ENCODE measurements around the gene MFAP4. TPM values are rescaled to one million over a fixed set of nuclear protein-coding genes. Genes with fewer than 3 reads are reported as not detected.
A peak's percentile ranks its signal among the peaks of the same experiment; 100 is the strongest.

MFAP4 gene
- not detected for total RNA-seq
- not detected for polyA plus RNA-seq

- Histone ChIP-seq H3K36me3 (ENCODE audit: control insufficient read depth, insufficient read depth, low read length) (peaks cover 20% of the 10 kb centered on the region), H3K4me3 (ENCODE audit: low read depth, low read length) (no peak within 1 kb of the TSS), H3K27me3 (ENCODE audit: control insufficient read depth, insufficient read depth, low read length) (no peaks in the 10 kb centered on the region), H3K4me1 (ENCODE audit: control insufficient read depth, insufficient read depth, low read length, poor library complexity, severe bottlenecking) (no peaks in the 10 kb centered on the region), H3K27ac (ENCODE audit: insufficient read depth, low read length, poor library complexity, severe bottlenecking) (no peak within 1 kb of the TSS), H3K9me3 (ENCODE audit: control insufficient read depth in 2 of 2, low read length in 2 of 2) (no peaks in the 10 kb centered on the region)
- DNase-seq = no peak
- no peak for ATAC-seq (ENCODE audit: low read depth in 2 of 2)
- Mint-ChIP-seq H3K4me3 (no peak within 1 kb of the TSS), H3K9me3 (no peaks in the 10 kb centered on the region), H3K27ac (peak within 1 kb of the TSS; percentile 5 to 78 (median 67)), H3K4me1 (peaks cover 0 to 5% (median 2%) of the 10 kb centered on the region in 4 donors), H3K36me3 (peaks cover 17% of the 10 kb centered on the region), H3K27me3 (peaks cover 6% of the 10 kb centered on the region)
Measured at GRCh38 chr17:19386974-19387920, at the start of gene MFAP4. MFAP4 (minus strand) TSS chr17:19387190; CDS start chr17:19387155, 35 bp downstream.

- Mint-ChIP-seq H3K27me3 (peaks cover 27% of the 10 kb centered on the region), H3K4me3 (no peak overlapping the region), H3K4me1 (no peaks in the 10 kb centered on the region), H3K27ac (no peak overlapping the region), H3K36me3 (no peaks in the 10 kb centered on the region), H3K9me3 (no peaks in the 10 kb centered on the region)
- no peaks in the 10 kb centered on the region for H3K36me3 ChIP-seq (ENCODE audit: control insufficient read depth, insufficient read depth, low read length)
- DNase-seq (no peak), ATAC-seq (ENCODE audit: low read depth in 2 of 2) (no peak)
- no peak overlapping the region for H3K27ac ChIP-seq (ENCODE audit: insufficient read depth, low read length, poor library complexity, severe bottlenecking)
- H3K4me1 ChIP-seq (ENCODE audit: control insufficient read depth, insufficient read depth, low read length, poor library complexity, severe bottlenecking) = no peaks in the 10 kb centered on the region
- no peaks in the 10 kb centered on the region for H3K27me3 ChIP-seq (ENCODE audit: control insufficient read depth, insufficient read depth, low read length)
- no peak overlapping the region for H3K4me3 ChIP-seq (ENCODE audit: low read depth, low read length)
- H3K9me3 ChIP-seq (ENCODE audit: control insufficient read depth in 2 of 2, low read length in 2 of 2) = no peaks in the 10 kb centered on the region
Measured at GRCh38 chr17:19433727-19434340, 46.8 kb upstream of the MFAP4 start.

- no peak for ATAC-seq (ENCODE audit: low read depth in 2 of 2)
- no peak overlapping the region for H3K27ac ChIP-seq (ENCODE audit: insufficient read depth, low read length, poor library complexity, severe bottlenecking)
- no peak overlapping the region for H3K27ac Mint-ChIP-seq
Measured at GRCh38 chr17:19433255-19433654, 46.3 kb upstream of the MFAP4 start.

GRCh38 chr17:19431691-19432090 lies 44.7 kb upstream of the MFAP4 start:
- ATAC-seq (ENCODE audit: low read depth in 2 of 2) = no peak
- Histone ChIP-seq H3K27me3 (ENCODE audit: control insufficient read depth, insufficient read depth, low read length) (no peaks in the 10 kb centered on the region), H3K4me1 (ENCODE audit: control insufficient read depth, insufficient read depth, low read length, poor library complexity, severe bottlenecking) (no peaks in the 10 kb centered on the region), H3K36me3 (ENCODE audit: control insufficient read depth, insufficient read depth, low read length) (no peaks in the 10 kb centered on the region), H3K27ac (ENCODE audit: insufficient read depth, low read length, poor library complexity, severe bottlenecking) (no peak overlapping the region), H3K4me3 (ENCODE audit: low read depth, low read length) (no peak overlapping the region), H3K9me3 (ENCODE audit: control insufficient read depth in 2 of 2, low read length in 2 of 2) (no peaks in the 10 kb centered on the region)
- no peak overlapping the region for H3K27ac Mint-ChIP-seq
- no peak for DNase-seq
- H3K27me3 Mint-ChIP-seq = peaks cover 17% of the 10 kb centered on the region
- no peaks in the 10 kb centered on the region for H3K9me3 Mint-ChIP-seq
- no peaks in the 10 kb centered on the region for H3K4me1 Mint-ChIP-seq
- H3K4me3 Mint-ChIP-seq = no peak overlapping the region
- no peaks in the 10 kb centered on the region for H3K36me3 Mint-ChIP-seq

More at GRCh38 chr17:19433255-19433654, 46.3 kb upstream of the MFAP4 start:
- H3K9me3 ChIP-seq (ENCODE audit: control insufficient read depth in 2 of 2, low read length in 2 of 2) = no peaks in the 10 kb centered on the region
- H3K36me3 ChIP-seq (ENCODE audit: control insufficient read depth, insufficient read depth, low read length) = no peaks in the 10 kb centered on the region
- H3K4me3 ChIP-seq (ENCODE audit: low read depth, low read length) = no peak overlapping the region
- no peaks in the 10 kb centered on the region for H3K27me3 ChIP-seq (ENCODE audit: control insufficient read depth, insufficient read depth, low read length)
- H3K27me3 Mint-ChIP-seq = peaks cover 27% of the 10 kb centered on the region
- H3K4me1 ChIP-seq (ENCODE audit: control insufficient read depth, insufficient read depth, low read length, poor library complexity, severe bottlenecking) = no peaks in the 10 kb centered on the region
- H3K36me3 Mint-ChIP-seq = no peaks in the 10 kb centered on the region
- no peaks in the 10 kb centered on the region for H3K9me3 Mint-ChIP-seq
- H3K4me1 Mint-ChIP-seq = no peaks in the 10 kb centered on the region
- no peak overlapping the region for H3K4me3 Mint-ChIP-seq
- DNase-seq = no peak

- Mint-ChIP-seq H3K4me1 (no peaks in the 10 kb centered on the region), H3K9me3 (no peaks in the 10 kb centered on the region), H3K27me3 (peaks cover 9% of the 10 kb centered on the region), H3K36me3 (no peaks in the 10 kb centered on the region), H3K27ac (no peak overlapping the region), H3K4me3 (no peak overlapping the region)
- Histone ChIP-seq H3K36me3 (ENCODE audit: control insufficient read depth, insufficient read depth, low read length) (no peaks in the 10 kb centered on the region), H3K4me1 (ENCODE audit: control insufficient read depth, insufficient read depth, low read length, poor library complexity, severe bottlenecking) (no peaks in the 10 kb centered on the region), H3K27me3 (ENCODE audit: control insufficient read depth, insufficient read depth, low read length) (no peaks in the 10 kb centered on the region), H3K9me3 (ENCODE audit: control insufficient read depth in 2 of 2, low read length in 2 of 2) (no peaks in the 10 kb centered on the region), H3K4me3 (ENCODE audit: low read depth, low read length) (no peak overlapping the region), H3K27ac (ENCODE audit: insufficient read depth, low read length, poor library complexity, severe bottlenecking) (no peak overlapping the region)
- ATAC-seq (ENCODE audit: low read depth in 2 of 2) (no peak), DNase-seq (no peak)
Measured at GRCh38 chr17:19426631-19427030, 39.6 kb upstream of the MFAP4 start.

GRCh38 chr17:19424934-19425868 lies 38.2 kb upstream of the MFAP4 start:
- H3K9me3 ChIP-seq (ENCODE audit: control insufficient read depth in 2 of 2, low read length in 2 of 2) = no peaks in the 10 kb centered on the region
- no peak overlapping the region for H3K27ac ChIP-seq (ENCODE audit: insufficient read depth, low read length, poor library complexity, severe bottlenecking)
- no peaks in the 10 kb centered on the region for H3K4me1 ChIP-seq (ENCODE audit: control insufficient read depth, insufficient read depth, low read length, poor library complexity, severe bottlenecking)
- H3K27me3 ChIP-seq (ENCODE audit: control insufficient read depth, insufficient read depth, low read length) = no peaks in the 10 kb centered on the region
- H3K4me3 ChIP-seq (ENCODE audit: low read depth, low read length) = no peak overlapping the region
- ATAC-seq (ENCODE audit: low read depth in 2 of 2) = no peak
- Mint-ChIP-seq H3K36me3 (no peaks in the 10 kb centered on the region), H3K27me3 (peaks cover 7% of the 10 kb centered on the region), H3K27ac (no peak overlapping the region), H3K9me3 (no peaks in the 10 kb centered on the region), H3K4me1 (no peaks in the 10 kb centered on the region), H3K4me3 (no peak overlapping the region)
- no peak for DNase-seq
- H3K36me3 ChIP-seq (ENCODE audit: control insufficient read depth, insufficient read depth, low read length) = no peaks in the 10 kb centered on the region

- DNase-seq = no peak
- H3K4me3 ChIP-seq (ENCODE audit: low read depth, low read length) = no peak overlapping the region
- H3K27me3 ChIP-seq (ENCODE audit: control insufficient read depth, insufficient read depth, low read length) = no peaks in the 10 kb centered on the region
- Mint-ChIP-seq H3K27me3 (peaks cover 7% of the 10 kb centered on the region), H3K9me3 (no peaks in the 10 kb centered on the region), H3K27ac (no peak overlapping the region), H3K36me3 (no peaks in the 10 kb centered on the region), H3K4me3 (no peak overlapping the region), H3K4me1 (peaks cover 0 to 10% (median 0%) of the 10 kb centered on the region in 4 donors)
- no peak overlapping the region for H3K27ac ChIP-seq (ENCODE audit: insufficient read depth, low read length, poor library complexity, severe bottlenecking)
- H3K4me1 ChIP-seq (ENCODE audit: control insufficient read depth, insufficient read depth, low read length, poor library complexity, severe bottlenecking) = no peaks in the 10 kb centered on the region
- ATAC-seq (ENCODE audit: low read depth in 2 of 2) = no peak
- no peaks in the 10 kb centered on the region for H3K9me3 ChIP-seq (ENCODE audit: control insufficient read depth in 2 of 2, low read length in 2 of 2)
- no peaks in the 10 kb centered on the region for H3K36me3 ChIP-seq (ENCODE audit: control insufficient read depth, insufficient read depth, low read length)
Measured at GRCh38 chr17:19421926-19422325, 34.9 kb upstream of the MFAP4 start.

All from CD4-positive, CD25-positive, alpha-beta regulatory T cell (primary cell).